ENCODE measurements around the gene ANKRD60. TPM values are rescaled to one million over a fixed set of nuclear protein-coding genes. Genes with fewer than 3 reads are reported as not detected.

Gene ANKRD60
- polyA plus RNA-seq, 1 experiment = not detected

GRCh38 chr20:58228103-58228483, 360 bp downstream of the ANKRD60 start:
- Histone ChIP-seq H3K36me3 (ENCODE audit: control insufficient read depth, insufficient read depth, low read length) (no peaks in the 10 kb centered on the region), H3K27me3 (ENCODE audit: control insufficient read depth, insufficient read depth, low read length) (peaks cover 27% of the 10 kb centered on the region), H3K4me3 (ENCODE audit: low read depth, low read length) (peak overlapping the region; percentile 20; the same call in 1 of the 2 replicates)
- CTCF ChIA-PET = no interaction called here
- no peak for DNase-seq (ENCODE audit: low read depth)
- TF ChIP-seq, protein P1, sequence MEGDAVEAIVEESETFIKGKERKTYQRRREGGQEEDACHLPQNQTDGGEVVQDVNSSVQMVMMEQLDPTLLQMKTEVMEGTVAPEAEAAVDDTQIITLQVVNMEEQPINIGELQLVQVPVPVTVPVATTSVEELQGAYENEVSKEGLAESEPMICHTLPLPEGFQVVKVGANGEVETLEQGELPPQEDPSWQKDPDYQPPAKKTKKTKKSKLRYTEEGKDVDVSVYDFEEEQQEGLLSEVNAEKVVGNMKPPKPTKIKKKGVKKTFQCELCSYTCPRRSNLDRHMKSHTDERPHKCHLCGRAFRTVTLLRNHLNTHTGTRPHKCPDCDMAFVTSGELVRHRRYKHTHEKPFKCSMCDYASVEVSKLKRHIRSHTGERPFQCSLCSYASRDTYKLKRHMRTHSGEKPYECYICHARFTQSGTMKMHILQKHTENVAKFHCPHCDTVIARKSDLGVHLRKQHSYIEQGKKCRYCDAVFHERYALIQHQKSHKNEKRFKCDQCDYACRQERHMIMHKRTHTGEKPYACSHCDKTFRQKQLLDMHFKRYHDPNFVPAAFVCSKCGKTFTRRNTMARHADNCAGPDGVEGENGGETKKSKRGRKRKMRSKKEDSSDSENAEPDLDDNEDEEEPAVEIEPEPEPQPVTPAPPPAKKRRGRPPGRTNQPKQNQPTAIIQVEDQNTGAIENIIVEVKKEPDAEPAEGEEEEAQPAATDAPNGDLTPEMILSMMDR (IDR thresholded peaks at IDR 0.05; ENCODE audit: insufficient read depth, low read depth, low read length) = no peak
- POLR2A ChIA-PET = no interaction called here

DNA sequence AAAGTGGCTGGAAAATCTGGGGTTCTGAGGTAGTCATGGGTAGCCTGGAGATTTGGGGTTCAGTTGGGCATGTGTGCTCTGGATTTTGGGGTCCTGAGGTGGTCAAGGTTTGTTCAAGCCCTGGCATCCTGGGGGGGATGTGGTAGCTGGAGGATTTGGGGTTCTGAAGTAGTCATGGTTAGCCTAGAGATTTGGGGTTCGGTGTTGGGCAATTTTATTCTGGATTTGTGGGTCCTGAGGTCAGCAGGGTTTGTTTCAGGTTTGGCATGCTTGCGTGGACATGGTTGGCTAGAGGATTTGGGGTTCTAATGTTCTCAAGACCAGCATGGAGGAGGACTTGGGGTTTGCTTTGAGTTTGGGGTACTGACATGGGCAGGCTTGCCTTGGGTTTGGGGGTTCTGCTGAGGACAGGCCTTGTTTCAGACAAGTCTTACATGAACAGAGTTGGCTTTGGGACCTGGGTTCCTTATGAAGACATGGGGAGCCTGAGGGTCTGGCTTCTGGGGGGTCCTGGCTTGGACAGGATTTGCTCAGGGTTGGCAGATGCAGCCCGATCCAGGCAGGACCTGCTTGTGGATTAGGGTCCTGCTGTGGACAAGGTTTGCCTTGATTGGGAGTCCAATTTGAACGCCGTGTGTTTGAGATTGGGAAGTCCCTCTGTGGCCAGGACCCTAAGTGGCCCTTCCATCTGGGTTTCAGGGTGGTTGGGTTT, 906 bp downstream of the ANKRD60 start:
- TF ChIP-seq, protein P1 (IDR thresholded peaks at IDR 0.05; ENCODE audit: insufficient read depth, low read depth, low read length) = no peak
- Histone ChIP-seq H3K36me3 (ENCODE audit: control insufficient read depth, insufficient read depth, low read length) (no peaks in the 10 kb centered on the region), H3K27me3 (ENCODE audit: control insufficient read depth, insufficient read depth, low read length) (peaks cover 27% of the 10 kb centered on the region), H3K4me3 (ENCODE audit: low read depth, low read length) (no peak overlapping the region)
- no peak for DNase-seq (ENCODE audit: low read depth)
- ChIA-PET POLR2A (no interaction called here), CTCF (interaction anchor here (1.3 kb wide), 1 partner anchor 9 kb away, joined by 7 read pairs; no protein-coding TSS in a partner anchor)

DNA sequence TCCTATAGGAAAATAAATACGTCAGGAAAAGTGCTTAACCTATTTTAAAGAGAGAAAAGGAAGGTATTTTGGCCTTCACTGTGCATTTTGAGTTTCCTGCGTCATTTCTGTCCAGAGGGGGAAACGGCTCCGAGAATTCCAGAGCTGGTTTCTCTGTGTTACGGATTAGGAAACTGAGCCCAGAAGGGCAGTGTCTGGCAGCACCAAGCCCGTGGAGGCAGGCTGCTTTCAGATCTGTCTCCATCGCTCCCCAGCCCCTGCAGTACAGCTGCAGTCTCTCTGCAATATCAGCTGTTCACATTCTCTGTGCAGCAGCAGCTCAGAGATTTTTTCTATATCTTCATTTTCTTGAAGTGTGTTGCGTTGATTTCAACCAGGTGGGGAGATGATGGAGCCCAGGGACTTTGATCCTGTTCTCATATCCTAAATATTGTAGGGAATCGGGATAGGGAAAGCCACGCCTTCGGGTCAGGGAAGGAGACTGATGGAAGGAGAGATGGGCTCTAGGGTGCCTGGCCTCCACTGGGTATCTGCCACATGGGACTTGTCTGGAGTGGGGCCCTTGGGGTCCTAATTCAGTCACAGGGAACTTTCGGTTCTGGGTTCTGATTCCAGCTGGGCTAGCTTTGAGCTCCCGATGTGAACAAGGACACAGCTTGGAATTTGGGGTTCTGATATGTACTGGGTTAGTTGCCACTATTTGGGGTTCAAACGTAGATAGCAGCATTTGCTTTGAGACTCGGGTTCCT, 2.8 kb downstream of the ANKRD60 start:
- H3K36me3 ChIP-seq (ENCODE audit: control insufficient read depth, insufficient read depth, low read length) = no peaks in the 10 kb centered on the region
- POLR2A ChIA-PET = no interaction called here
- TF ChIP-seq, protein P1 (IDR thresholded peaks at IDR 0.05; ENCODE audit: insufficient read depth, low read depth, low read length) = no peak
- no peak for DNase-seq (ENCODE audit: low read depth)
- no peak overlapping the region for H3K4me3 ChIP-seq (ENCODE audit: low read depth, low read length)
- CTCF ChIA-PET = interaction anchor here (0.6 to 1.8 kb wide), 10 partner anchors 9 to 997 kb away, joined by 3 to 7 read pairs (median 3); partner anchors contain the start of gene STX16
- peaks cover 30% of the 10 kb centered on the region for H3K27me3 ChIP-seq (ENCODE audit: control insufficient read depth, insufficient read depth, low read length)

DNA sequence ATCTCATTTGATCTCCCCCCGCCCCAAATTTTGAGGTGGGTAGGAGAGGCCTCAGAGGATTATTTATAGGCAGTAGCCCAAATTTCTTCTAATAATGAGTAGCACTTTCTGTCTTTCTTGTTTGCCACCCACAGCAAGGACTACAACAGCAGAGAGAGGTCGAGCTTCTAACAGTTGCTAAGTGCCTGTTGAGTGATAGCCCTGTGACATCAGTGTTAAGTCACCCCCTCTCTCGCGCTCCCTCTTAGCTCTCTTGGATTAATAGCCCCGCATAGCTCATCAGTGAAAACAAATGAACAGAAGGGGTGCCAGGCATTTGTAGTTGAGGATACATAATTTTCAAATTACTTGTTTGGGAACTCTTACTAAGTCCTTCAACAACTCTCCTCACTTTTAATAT, 3.5 kb downstream of the ANKRD60 start:
- ChIA-PET CTCF (interaction anchor here (1.0 to 1.8 kb wide), 8 partner anchors 10 to 997 kb away, joined by 3 to 6 read pairs (median 3); partner anchors contain the start of gene STX16), POLR2A (no interaction called here)

DNA sequence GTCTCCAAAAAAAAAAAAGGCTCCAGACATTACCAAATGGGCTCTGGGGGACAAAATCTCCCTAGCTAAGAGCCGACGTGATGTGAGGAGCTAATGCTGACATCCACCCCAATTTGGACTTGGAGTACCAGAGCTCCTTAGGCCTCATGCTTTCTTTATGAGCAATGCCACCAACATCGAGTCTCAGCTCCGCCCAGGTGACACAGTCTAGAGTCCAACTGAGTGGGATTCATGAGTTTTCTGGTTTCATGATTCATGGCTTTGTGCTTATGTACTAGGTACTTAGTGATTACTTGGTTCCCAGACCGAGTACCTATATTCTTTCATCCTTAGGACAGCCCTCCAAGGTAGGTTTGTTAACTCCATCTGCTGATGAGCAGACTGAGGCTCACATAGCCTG, 4.4 kb downstream of the ANKRD60 start:
- TF ChIP-seq, protein P1 (IDR thresholded peaks at IDR 0.05; ENCODE audit: insufficient read depth, low read depth, low read length) = no peak
- ChIA-PET CTCF (interaction anchor here (1.2 to 1.8 kb wide), 4 partner anchors 12 to 998 kb away, joined by 3 to 5 read pairs (median 4); no protein-coding TSS in a partner anchor), POLR2A (no interaction called here)
- DNase-seq (ENCODE audit: low read depth) = no peak
- no peak overlapping the region for H3K4me3 ChIP-seq (ENCODE audit: low read depth, low read length)
- H3K36me3 ChIP-seq (ENCODE audit: control insufficient read depth, insufficient read depth, low read length) = no peaks in the 10 kb centered on the region
- H3K27me3 ChIP-seq (ENCODE audit: control insufficient read depth, insufficient read depth, low read length) = peaks cover 28% of the 10 kb centered on the region

More for the DNA sequence above, 3.5 kb downstream of the ANKRD60 start:
- Histone ChIP-seq H3K27me3 (ENCODE audit: control insufficient read depth, insufficient read depth, low read length) (peaks cover 30% of the 10 kb centered on the region), H3K4me3 (ENCODE audit: low read depth, low read length) (no peak overlapping the region), H3K36me3 (ENCODE audit: control insufficient read depth, insufficient read depth, low read length) (no peaks in the 10 kb centered on the region)
- TF ChIP-seq, protein P1 (IDR thresholded peaks at IDR 0.05; ENCODE audit: insufficient read depth, low read depth, low read length) = no peak
- no peak for DNase-seq (ENCODE audit: low read depth)
